KBM-7 (cell line): Measurements from ENCODE around the gene SMTN.

Experiments used
- DNase-seq: peaks from one replicate; pipeline ENCODE4 v3.0.0-alpha.2; 2015
- in situ Hi-C: fragments of 300-500 bp; cut with MboI; formaldehyde crosslinking; loops from 2 replicates; pipeline ENCODE4 v1.14.3; 2020; ENCODE audit warnings: low sequenced_read_pairs, low pct_unique_long_range_greater_than_20kb, mixed read lengths

The SMTN gene

GRCh38 chr22:31139866-31140716 is 59.0 kb downstream of the SMTN start, which contains the start of gene PLA2G3:
Gene PLA2G3 (minus strand): TSS chr22:31140508. CDS start chr22:31140354, 154 bp downstream.
- no peak for DNase-seq
- in situ Hi-C loops: no loop called here

GRCh38 chr22:31140746-31141145 is 59.6 kb downstream of the SMTN start:
- DNase-seq: no peak
- in situ Hi-C loops: no loop called here

- in situ Hi-C loops: no loop called here
- no peak for DNase-seq
Observed at GRCh38 chr22:31141551-31141950, 60.4 kb downstream of the SMTN start.

GRCh38 chr22:31142285-31142684 is 61.2 kb downstream of the SMTN start:
- in situ Hi-C loops: no loop called here

GRCh38 chr22:31143038-31143437 is 61.9 kb downstream of the SMTN start:
- in situ Hi-C loops: no loop called here
- DNase-seq: no peak

More at GRCh38 chr22:31142285-31142684, 61.2 kb downstream of the SMTN start:
- DNase-seq: no peak

GRCh38 chr22:31143537-31143936 is 62.4 kb downstream of the SMTN start:
- in situ Hi-C loops: no loop called here
- no peak for DNase-seq

- DNase-seq: no peak
- in situ Hi-C loops: no loop called here
Observed at GRCh38 chr22:31144223-31144622, 63.1 kb downstream of the SMTN start.

- in situ Hi-C loops: no loop called here
- no peak for DNase-seq
Observed at GRCh38 chr22:31148488-31148887, 67.4 kb downstream of the SMTN start.

GRCh38 chr22:31148953-31149627 is 68.0 kb downstream of the SMTN start:
- DNase-seq: peak; percentile 79
- in situ Hi-C loops: no loop called here

- in situ Hi-C loops: no loop called here
Observed at GRCh38 chr22:31150615-31151014, 69.5 kb downstream of the SMTN start.

GRCh38 chr22:31151872-31152271 is 70.8 kb downstream of the SMTN start:
- no peak for DNase-seq
- in situ Hi-C loops: no loop called here

More at GRCh38 chr22:31150615-31151014, 69.5 kb downstream of the SMTN start:
- no peak for DNase-seq

- no peak for DNase-seq
- in situ Hi-C loops: no loop called here
Observed at GRCh38 chr22:31153357-31153756, 72.2 kb downstream of the SMTN start.
